ENCODE results near the gene MAML2. TPM values are rescaled to one million over a fixed set of nuclear protein-coding genes. Genes with fewer than 3 reads are reported as not detected.
A peak's percentile ranks its signal among the peaks of the same experiment; 100 is the strongest.

MAML2 gene
- 10 to 100 TPM; 14.1 to 14.3 TPM for total RNA-seq

DNA sequence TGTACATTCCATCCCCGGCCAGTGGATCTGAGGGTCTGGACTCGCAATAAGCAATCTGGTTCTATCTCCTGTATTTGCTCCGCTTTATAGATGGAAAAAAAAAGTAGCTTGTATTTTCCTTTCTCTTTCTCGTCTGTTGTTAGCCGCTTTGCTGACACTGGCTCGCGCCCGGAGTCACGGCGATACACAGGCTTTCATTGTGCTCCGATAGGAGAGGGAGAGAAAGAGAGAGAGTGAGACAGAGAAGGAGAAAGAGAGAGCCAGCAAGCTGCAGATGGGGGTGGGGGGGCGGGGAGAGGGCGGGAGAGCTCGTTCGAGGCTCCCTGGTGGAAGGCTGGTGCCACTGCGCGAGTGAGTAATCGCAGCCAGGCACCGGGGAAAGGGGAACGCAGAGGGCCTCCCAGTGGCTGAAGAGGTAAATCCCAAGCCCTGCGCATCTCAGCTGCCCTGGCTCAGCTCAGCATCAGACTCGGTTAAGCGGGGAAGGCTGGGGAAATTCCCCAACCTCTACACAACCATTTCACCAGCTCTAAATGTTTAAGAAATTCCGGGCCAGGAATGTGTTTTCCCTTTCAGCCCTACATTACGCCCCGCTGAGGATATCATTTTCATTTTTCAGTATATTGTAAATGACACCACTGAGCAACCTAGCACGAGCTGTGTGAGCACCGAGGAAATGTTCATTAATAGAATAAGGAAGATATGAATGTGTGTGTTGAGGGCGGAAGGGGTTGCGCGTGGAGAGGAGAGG is at the start of gene MAML2:
Gene MAML2, minus strand, starts transcription at position 235 of the 751 bp plus-strand sequence. CDS start 1,300 bp downstream, outside the sequence.
- peaks cover 33% of the 10 kb centered on the region for H3K4me1 Mint-ChIP-seq
- H3K9me3 Mint-ChIP-seq = peaks cover 2% of the 10 kb centered on the region
- peak within 1 kb of the TSS; percentile 98 for H3K4me3 Mint-ChIP-seq
- H3K27me3 Mint-ChIP-seq = no peaks in the 10 kb centered on the region
- DNase-seq = peak; percentile 90
- peaks cover 24% of the 10 kb centered on the region for H3K36me3 Mint-ChIP-seq
- H3K27ac Mint-ChIP-seq = peak within 1 kb of the TSS; percentile 96

DNA sequence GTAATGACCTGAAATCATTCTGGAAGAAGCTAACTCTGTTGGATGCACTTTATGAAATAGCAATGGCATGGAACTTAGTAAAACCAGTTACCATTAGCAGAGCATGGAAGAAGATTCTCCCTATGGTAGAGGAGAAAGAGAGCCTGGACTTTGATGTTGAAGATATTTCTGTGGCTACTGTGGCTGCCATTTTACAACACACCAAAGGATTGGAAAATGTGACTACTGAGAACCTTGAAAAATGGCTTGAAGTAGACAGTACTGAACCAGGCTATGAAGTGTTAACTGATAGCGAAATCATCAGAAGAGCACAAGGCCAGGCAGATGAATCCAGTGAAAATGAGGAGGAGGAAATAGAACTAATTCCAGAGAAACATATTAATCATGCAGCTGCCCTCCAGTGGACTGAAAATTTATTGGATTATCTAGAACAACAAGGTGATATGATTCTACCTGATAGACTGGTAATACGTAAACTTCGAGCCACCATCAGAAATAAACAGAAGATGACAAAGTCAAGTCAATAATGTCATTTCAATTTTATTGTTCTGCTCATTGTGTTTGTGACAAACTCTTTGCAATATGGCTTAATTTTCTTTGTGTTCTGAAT is 48.8 kb upstream of the MAML2 start:
- Mint-ChIP-seq H3K4me3 (peak overlapping the region; percentile 87), H3K9me3 (peaks cover 5% of the 10 kb centered on the region), H3K36me3 (peaks cover 22% of the 10 kb centered on the region), H3K27me3 (no peaks in the 10 kb centered on the region), H3K4me1 (peaks cover 49% of the 10 kb centered on the region), H3K27ac (no peak overlapping the region)
- DNase-seq = no peak

DNA sequence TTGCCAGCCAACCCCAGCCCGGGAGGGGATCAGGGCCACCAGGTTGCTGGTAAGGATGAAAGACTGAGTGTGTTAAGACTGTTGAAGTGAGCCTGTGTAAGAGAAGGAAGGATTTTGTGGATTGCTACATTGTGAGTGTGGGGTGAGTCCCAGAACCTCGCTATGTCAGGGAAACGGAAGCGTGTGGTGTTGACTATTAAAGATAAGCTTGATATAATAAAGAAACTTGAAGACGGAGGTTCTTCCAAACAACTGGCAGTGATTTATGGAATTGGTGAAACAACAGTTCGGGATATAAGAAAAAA is 47.4 kb upstream of the MAML2 start:
- peak overlapping the region; percentile 96 for H3K27ac Mint-ChIP-seq
- H3K27me3 Mint-ChIP-seq = no peaks in the 10 kb centered on the region
- H3K9me3 Mint-ChIP-seq = peaks cover 5% of the 10 kb centered on the region
- peak overlapping the region; percentile 87 for H3K4me3 Mint-ChIP-seq
- no peak for DNase-seq
- H3K4me1 Mint-ChIP-seq = peaks cover 52% of the 10 kb centered on the region
- peaks cover 22% of the 10 kb centered on the region for H3K36me3 Mint-ChIP-seq

DNA sequence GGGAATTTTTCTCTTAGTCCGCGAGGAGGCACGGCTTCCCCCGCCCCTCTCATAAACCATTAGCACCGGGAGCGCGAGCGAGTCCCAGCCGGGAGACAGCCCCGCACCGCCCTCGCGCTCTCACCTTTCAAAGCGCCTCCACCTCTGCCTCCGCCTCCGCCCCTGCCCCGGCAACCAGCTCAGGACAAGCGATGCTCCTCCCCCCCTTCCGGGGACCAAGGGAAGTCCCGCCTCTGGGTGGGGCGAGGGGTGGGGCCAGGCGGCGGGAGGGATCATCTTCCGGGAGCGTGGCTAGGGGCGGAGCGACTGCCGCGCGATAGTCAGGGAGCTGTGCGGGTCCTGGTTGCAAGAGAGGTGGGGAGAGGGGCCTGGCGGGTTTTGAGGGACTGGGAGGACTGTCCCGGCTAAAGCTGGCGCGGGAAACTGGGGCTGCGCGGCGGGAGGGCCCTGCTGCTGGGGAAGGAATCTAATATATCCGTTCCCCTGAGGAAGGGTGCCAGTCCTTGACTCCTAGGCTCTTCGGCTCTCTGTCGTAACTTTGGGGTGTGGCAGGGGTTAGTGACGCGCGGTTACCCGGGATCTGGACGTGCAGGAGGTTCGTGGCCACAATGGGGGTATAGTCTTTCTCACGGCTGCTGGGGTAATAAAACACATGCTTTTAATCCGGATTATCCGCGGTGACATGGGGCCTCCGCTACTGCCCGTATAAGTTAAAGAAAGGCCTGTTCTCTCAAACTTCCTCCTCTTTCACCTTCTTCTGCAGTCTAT is 46.9 kb upstream of the MAML2 start, which contains the start of the genes CCDC82 and JRKL:
Gene CCDC82, minus strand, starts transcription at position 193 of the 768 bp plus-strand sequence. CDS start 5,165 bp downstream, outside the sequence.
Gene JRKL, plus strand, starts transcription at position 294 of the 768 bp plus-strand sequence. CDS start 637 bp downstream, outside the sequence.
- Mint-ChIP-seq H3K4me3 (peak within 1 kb of the TSS; percentile 87), H3K36me3 (peaks cover 26% of the 10 kb centered on the region), H3K27ac (peak within 1 kb of the TSS; percentile 96), H3K4me1 (peaks cover 56% of the 10 kb centered on the region), H3K9me3 (peaks cover 5% of the 10 kb centered on the region), H3K27me3 (no peaks in the 10 kb centered on the region)
- DNase-seq = peak; percentile 97

DNA sequence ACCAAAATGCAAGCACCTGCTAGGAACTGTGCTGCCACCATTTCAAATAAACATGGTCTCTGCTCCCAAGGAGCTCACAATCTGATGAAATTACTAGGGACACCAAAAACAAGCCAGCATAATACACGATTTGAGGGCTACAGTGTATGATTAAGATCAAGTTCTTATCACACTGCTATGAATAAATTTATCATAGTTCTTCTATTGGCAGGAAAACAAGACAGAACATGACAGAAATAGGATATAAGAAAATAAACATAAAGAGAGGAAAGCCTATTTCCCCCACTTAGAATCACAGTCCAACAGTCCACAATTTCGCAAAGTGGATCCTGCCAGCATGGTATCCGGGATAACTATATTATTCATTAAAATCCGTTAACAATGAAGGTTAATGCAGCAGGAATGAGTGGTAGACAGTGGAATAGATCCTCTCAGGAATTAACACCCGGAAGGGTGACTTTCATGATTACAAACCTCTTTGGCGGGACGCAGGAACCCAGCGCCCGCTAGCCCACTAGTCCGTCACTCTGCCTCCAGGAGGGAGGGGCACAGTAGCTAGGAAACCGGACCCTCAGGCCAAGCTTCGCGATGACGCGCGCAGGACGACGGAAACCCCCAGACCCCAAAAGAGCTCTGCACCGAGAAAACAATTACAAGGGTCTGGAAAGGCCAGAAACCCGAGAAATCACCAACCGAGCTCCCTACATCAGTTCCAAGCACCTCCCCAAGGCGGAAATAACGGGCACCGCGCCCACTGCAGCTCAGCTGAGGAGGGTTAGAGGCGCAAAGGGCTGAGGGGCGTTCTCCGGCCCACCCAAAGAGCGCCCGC is 46.1 kb upstream of the MAML2 start:
- peaks cover 5% of the 10 kb centered on the region for H3K9me3 Mint-ChIP-seq
- H3K36me3 Mint-ChIP-seq = peaks cover 30% of the 10 kb centered on the region
- peak overlapping the region; percentile 96 for H3K27ac Mint-ChIP-seq
- H3K27me3 Mint-ChIP-seq = no peaks in the 10 kb centered on the region
- H3K4me3 Mint-ChIP-seq = peak overlapping the region; percentile 87
- peaks cover 54% of the 10 kb centered on the region for H3K4me1 Mint-ChIP-seq
- DNase-seq = no peak

DNA sequence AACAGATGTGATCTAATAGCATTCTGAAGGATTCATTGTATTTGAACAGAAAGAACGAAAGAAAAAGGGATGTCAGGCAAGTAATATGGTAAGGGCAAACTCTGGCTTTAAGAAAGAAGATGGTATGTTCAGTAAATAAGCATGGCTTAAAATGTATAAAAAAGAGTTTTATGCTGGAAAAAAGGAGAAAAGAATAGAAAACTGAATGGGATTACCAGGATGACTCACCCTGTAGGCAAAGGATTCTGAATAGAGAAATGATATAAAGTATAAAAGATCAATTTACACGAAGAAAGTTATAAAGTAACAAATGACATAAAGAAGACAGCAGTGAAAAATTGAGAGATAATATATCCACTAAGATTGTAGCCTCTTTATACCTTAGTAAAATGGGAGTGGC is 42.2 kb upstream of the MAML2 start:
- no peak for DNase-seq
- Mint-ChIP-seq H3K4me1 (peaks cover 39% of the 10 kb centered on the region), H3K27ac (no peak overlapping the region), H3K36me3 (peaks cover 23% of the 10 kb centered on the region), H3K9me3 (no peaks in the 10 kb centered on the region), H3K4me3 (no peak overlapping the region), H3K27me3 (no peaks in the 10 kb centered on the region)

DNA sequence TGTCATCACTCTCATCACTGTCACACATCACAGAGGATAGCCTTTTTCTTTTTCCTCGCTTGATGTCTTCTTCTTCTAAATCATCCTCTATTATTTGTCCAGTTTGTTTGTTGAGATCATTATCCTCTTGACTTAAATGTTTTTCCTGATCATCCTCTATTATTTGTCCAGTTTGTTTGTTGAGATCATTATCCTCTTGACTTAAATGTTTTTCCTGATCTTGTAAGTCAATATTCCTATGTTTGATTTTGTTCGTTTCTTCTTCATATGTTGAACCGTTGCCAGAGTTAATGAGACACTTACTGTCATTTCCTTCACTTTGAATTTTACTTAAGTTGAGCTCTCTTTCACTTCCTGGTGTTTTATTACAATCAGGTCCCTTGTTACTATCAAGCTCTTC is 41.2 kb upstream of the MAML2 start:
- no peaks in the 10 kb centered on the region for H3K27me3 Mint-ChIP-seq
- H3K36me3 Mint-ChIP-seq = peaks cover 29% of the 10 kb centered on the region
- H3K4me1 Mint-ChIP-seq = peaks cover 44% of the 10 kb centered on the region
- no peaks in the 10 kb centered on the region for H3K9me3 Mint-ChIP-seq
- DNase-seq = no peak
- H3K27ac Mint-ChIP-seq = peak overlapping the region; percentile 62
- peak overlapping the region; percentile 22 for H3K4me3 Mint-ChIP-seq

DNA sequence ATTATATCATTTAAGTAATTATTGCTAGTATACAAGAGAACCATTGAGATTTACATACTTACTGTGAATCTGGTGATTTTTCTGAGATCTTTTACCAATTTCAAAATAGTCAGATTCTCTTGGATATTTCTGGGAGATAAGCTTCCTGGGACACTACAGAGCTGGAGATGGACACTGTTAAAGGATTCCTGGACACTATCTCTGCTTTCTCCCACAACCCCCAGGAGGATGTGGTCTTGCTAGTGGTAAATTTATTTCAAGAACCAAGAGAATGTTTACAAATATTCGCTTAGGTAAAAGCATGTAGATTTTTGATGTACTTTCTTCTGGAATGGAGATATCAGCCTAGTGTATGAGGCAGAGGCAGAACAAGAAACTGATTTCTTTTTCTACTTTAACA is 33.8 kb upstream of the MAML2 start:
- Mint-ChIP-seq H3K9me3 (no peaks in the 10 kb centered on the region), H3K4me1 (peaks cover 5% of the 10 kb centered on the region), H3K27me3 (no peaks in the 10 kb centered on the region), H3K27ac (no peak overlapping the region), H3K36me3 (peaks cover 36% of the 10 kb centered on the region), H3K4me3 (no peak overlapping the region)
- no peak for DNase-seq

DNA sequence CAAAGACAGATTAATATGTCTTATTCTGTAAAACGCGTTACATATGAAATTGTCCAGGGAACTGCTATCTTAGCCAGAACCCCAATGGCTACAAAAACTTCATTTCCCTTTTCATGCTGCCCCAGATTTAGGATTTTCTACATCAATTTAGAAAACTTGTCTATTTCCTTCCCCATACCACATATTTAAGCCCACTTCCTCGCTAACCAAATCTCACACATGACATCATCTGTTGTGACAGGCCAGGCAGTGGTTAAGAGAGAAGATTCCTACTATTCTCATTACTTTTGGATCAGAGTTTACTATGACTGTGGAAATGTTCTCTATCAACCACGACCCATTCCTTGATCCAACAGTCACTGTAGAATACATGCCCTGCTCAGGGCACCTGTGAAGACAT is 30.8 kb upstream of the MAML2 start:
- DNase-seq = no peak
- no peak overlapping the region for H3K27ac Mint-ChIP-seq
- peaks cover 34% of the 10 kb centered on the region for H3K36me3 Mint-ChIP-seq
- no peaks in the 10 kb centered on the region for H3K9me3 Mint-ChIP-seq
- H3K4me1 Mint-ChIP-seq = no peaks in the 10 kb centered on the region
- no peaks in the 10 kb centered on the region for H3K27me3 Mint-ChIP-seq
- no peak overlapping the region for H3K4me3 Mint-ChIP-seq

DNA sequence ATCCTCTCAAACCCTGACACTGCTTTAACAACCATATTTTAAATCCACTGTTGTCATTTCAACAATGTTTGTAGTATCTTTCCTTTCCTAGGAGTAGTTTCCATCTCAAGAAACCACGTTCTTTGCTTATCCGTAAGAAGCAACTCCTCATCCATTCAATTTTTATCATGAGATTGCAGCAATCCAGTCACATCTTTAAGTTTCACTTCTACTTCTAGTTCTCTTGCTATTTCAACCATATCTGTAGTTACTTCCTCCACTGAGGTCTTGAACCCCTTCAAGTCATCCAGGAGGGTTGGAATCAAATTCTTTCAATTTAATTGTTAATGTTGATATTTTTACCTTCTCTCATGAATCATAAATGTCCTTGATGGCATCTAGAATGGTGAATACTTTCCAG is 24.3 kb upstream of the MAML2 start:
- no peak overlapping the region for H3K4me3 Mint-ChIP-seq

DNA sequence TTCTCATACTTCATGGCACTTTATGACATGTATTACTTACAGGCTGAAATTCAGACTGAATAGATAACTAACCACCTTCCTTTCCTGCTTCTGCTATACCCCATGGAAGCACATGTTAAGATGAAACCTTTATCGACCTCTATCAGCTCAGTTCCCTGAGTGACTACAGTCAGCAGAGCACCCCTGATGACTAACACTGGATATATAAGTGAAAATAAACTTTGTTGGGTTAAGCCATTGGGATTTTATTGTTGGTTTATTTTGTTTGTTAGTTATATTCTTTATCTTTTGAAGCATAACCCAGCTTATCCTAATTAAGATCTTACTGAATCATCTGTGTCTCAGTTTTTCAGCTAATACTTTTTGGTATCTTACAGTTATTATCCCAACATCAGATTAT is 23.0 kb upstream of the MAML2 start:
- H3K4me1 Mint-ChIP-seq = no peaks in the 10 kb centered on the region
- H3K9me3 Mint-ChIP-seq = no peaks in the 10 kb centered on the region
- DNase-seq = no peak
- no peak overlapping the region for H3K27ac Mint-ChIP-seq
- H3K4me3 Mint-ChIP-seq = no peak overlapping the region
- no peaks in the 10 kb centered on the region for H3K27me3 Mint-ChIP-seq
- H3K36me3 Mint-ChIP-seq = peaks cover 20% of the 10 kb centered on the region

More for the DNA sequence above, 24.3 kb upstream of the MAML2 start:
- peaks cover 24% of the 10 kb centered on the region for H3K36me3 Mint-ChIP-seq
- H3K27ac Mint-ChIP-seq = no peak overlapping the region
- H3K27me3 Mint-ChIP-seq = no peaks in the 10 kb centered on the region
- DNase-seq = no peak
- no peaks in the 10 kb centered on the region for H3K4me1 Mint-ChIP-seq
- H3K9me3 Mint-ChIP-seq = no peaks in the 10 kb centered on the region

DNA sequence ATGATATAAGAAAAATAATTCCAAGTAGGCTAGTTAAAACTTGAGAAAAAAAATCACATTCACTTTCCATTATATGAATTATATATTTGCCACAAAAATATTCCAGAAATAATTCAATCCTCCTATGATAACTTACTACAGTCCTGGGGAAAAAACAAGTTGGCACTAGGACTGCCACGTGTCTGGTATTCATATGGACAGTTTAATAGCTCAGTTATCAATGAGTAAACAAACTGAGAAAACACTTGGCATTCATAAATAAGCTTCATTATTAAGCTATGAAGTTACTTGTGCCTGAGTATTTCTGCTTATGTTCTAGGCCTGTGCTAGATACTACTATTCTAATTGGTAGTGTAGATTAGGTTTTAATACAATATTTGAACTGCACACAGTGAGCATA is 22.5 kb upstream of the MAML2 start:
- Mint-ChIP-seq H3K36me3 (peaks cover 19% of the 10 kb centered on the region), H3K4me1 (no peaks in the 10 kb centered on the region), H3K27me3 (no peaks in the 10 kb centered on the region), H3K9me3 (no peaks in the 10 kb centered on the region), H3K4me3 (no peak overlapping the region), H3K27ac (no peak overlapping the region)
- no peak for DNase-seq

DNA sequence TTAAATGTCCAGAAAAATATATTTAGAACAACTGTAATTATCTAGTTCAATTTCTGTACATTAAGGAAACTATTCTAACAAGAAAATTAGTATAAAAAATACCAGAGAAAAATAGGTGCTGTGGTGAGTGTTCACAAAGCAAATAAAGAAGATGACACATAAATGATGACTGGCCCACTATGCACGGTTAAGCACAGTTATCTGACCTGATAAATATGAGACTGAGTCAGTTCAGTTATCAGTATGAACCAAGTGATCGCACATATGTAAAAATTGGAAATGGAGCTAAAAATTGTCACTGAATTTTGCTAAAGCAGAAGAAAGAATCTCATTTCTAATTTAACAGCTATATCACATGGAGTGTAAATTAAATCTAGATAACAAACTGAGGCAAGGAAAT is 18.8 kb upstream of the MAML2 start:
- Mint-ChIP-seq H3K27me3 (no peaks in the 10 kb centered on the region), H3K36me3 (peaks cover 6% of the 10 kb centered on the region), H3K4me3 (no peak overlapping the region), H3K4me1 (peaks cover 17% of the 10 kb centered on the region), H3K9me3 (no peaks in the 10 kb centered on the region), H3K27ac (no peak overlapping the region)
- no peak for DNase-seq

DNA sequence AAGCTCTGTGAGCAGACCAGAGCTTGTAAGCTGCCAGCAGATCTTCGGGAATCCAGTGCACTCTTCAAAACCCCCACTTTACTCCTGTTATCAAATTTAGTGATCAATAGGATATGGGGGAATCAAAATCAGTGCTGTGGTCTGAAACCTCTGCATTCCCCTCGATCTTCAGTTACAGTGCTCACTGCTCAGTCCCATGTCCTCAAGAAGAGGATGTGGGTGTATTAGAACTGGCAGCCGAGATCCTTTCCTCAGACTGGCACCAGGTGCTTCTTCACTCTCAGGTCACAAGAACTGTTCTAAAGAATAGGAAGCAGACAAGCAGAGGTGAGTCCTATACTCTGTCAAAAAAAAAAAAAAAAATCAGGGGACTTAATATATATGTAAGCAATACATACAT is 15.3 kb upstream of the MAML2 start:
- Mint-ChIP-seq H3K27me3 (no peaks in the 10 kb centered on the region), H3K27ac (peak overlapping the region; percentile 86), H3K4me3 (peak overlapping the region; percentile 20), H3K4me1 (peaks cover 29% of the 10 kb centered on the region), H3K36me3 (peaks cover 28% of the 10 kb centered on the region), H3K9me3 (no peaks in the 10 kb centered on the region)
- DNase-seq = no peak

All from activated naive CD8-positive, alpha-beta T cell treated with anti-CD3 and anti-CD28 coated beads for 36 hours (primary cell).